Heart left ventricle (tissue), 13 donors: ENCODE data around the gene TMSB10.

Source experiments
- POLR2A ChIP-seq, 2 donors: fragments of 450-650 bp; IDR thresholded peaks; one replicate each; pipeline ENCODE4 v1.6.1; 2017; ENCODE audit warnings: antibody characterized with exemption in 2 of 2, mild to moderate bottlenecking in 2 of 2, moderate library complexity in 2 of 2
- TF ChIP-seq, protein P1 (sequence below), 12 donors: fragments of 200-600 bp; sonication (generic) in 4 of 12; IDR thresholded peaks; one replicate each; pipeline versions ENCODE4 v1.5.0 to v1.8.0; 2018 to 2022; ENCODE audit warnings: antibody characterized with exemption in 12 of 12, mild to moderate bottlenecking in 5 of 12
- donor health status: ischemic (EF 13 %, LVEDD 7.1; RV severe dilation, severe dysfunction).
- donor health status: DM: no; HTN: yes; CAD: no.
- donor health status: DM: no; HTN: no; CAD: no.
- donor health status: ischemic (EF 25% LVEDD 6.9; RV normal size, moderate dysfunction).
- donor health status: ischemic (EF 25% LVEDD 5.7; RV mildly dilated, moderate dysfunction).
- donor health status: ischemic (EF 35%, LVEDD 5.7; RV mildly dilated, moderate dysfunction).
- donor health status: nonischemic (EF 11% LVEDD 7.7; RV severe dilation, severe dysfunction).
- donor health status: DM: yes; HTN: yes; CAD: no.
- donor health status: PGD.
- donor health status: ischemic (EF 29% LVEDD 5.4; RV normal size, mild dysfunction).
- donor health status: nonischemic (EF 23%, LVEDD 6.1; RV moderate dilation, normal function).

DNA sequence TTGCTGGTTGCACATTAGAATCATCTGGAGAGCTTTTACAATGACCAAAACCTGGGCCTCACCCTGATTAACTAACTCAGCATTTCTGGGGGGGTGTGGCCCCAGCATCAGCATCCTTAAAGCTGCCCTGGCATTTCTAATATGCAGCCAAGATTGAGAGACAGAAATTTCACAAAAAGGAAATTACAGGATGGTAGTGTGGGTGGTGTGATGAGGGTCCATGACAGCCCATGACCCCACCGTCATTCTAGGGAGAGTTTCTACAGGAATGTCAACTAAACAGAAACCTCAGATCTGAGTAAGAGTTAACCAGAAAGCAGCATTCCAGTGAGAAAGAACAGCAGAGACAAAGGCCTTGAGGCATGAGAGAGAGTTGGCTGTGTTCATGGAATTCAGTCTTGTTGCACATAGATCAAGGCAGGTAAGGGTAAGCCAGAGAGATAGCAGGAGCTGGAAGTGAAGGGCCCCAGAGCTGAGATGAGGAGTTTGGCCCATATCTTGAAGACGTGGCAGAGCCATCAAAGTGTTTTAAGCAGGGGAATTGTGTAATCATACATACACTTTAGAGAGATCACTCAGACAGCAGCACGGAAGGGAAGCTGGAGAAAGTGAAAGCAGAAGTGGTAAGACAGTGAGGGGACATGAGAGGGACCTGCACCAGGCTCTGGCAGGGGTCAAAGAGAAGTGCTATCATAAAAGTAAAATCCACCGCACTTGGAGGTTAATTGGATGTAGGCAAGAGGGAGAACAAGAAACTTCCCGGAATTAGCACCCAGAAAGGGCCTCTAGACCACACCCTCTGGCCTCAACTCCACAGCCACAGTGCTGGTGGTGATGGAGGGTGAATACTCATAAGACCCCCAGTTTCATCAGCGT lies 16.8 kb upstream of the TMSB10 start:
- TF ChIP-seq, protein P1, sequence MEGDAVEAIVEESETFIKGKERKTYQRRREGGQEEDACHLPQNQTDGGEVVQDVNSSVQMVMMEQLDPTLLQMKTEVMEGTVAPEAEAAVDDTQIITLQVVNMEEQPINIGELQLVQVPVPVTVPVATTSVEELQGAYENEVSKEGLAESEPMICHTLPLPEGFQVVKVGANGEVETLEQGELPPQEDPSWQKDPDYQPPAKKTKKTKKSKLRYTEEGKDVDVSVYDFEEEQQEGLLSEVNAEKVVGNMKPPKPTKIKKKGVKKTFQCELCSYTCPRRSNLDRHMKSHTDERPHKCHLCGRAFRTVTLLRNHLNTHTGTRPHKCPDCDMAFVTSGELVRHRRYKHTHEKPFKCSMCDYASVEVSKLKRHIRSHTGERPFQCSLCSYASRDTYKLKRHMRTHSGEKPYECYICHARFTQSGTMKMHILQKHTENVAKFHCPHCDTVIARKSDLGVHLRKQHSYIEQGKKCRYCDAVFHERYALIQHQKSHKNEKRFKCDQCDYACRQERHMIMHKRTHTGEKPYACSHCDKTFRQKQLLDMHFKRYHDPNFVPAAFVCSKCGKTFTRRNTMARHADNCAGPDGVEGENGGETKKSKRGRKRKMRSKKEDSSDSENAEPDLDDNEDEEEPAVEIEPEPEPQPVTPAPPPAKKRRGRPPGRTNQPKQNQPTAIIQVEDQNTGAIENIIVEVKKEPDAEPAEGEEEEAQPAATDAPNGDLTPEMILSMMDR (IDR thresholded peaks at IDR 0.05), result no peak
- no peak for TF ChIP-seq POLR2A (IDR thresholded peaks at IDR 0.05)
